22Rv1 (cell line): Measurements from ENCODE around the gene NLGN3.

ENCODE experiments used
- H3K27ac ChIP-seq: fragments of 450-650 bp; 2 replicates; pipeline ENCODE4 v1.5.1; 2017
- CTCF ChIP-seq: fragments of 450-650 bp; IDR thresholded peaks from 2 replicates; pipeline ENCODE4 v1.5.1; 2017; ENCODE audit warnings: mild to moderate bottlenecking
- ZFX ChIP-seq: fragments of 450-650 bp; IDR thresholded peaks from 2 replicates; pipeline ENCODE4 v1.6.1; 2017; ENCODE audit warnings: antibody characterized with exemption, borderline replicate concordance

NLGN3 gene

DNA sequence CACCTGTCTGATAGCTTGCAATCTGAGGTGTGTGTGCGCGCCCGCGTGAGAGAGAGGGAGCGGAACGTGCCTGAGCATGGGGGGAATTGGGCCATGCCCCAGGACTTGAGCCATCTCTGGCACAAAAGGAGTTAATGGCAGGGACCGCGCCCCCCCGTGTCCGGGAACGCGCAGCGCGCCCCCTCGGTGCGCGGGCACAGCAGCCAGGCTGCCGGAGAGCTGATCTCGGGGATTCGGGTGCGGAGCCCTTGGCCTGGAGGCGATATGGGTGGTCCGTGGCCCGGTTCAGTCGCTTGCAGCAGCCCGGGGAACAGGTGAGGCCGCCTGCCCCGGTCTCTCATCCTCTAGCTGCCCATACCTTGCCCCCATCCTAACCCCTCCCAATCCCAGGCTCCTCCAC, at the start of gene NLGN3:
NLGN3 (plus strand) TSS at position 191 of the 400 bp plus-strand sequence. CDS start 2,909 bp downstream, outside the sequence.
- peak within 1 kb of the TSS; percentile 53 for H3K27ac ChIP-seq
- TF ChIP-seq CTCF: no peak
- no peak for TF ChIP-seq ZFX

DNA sequence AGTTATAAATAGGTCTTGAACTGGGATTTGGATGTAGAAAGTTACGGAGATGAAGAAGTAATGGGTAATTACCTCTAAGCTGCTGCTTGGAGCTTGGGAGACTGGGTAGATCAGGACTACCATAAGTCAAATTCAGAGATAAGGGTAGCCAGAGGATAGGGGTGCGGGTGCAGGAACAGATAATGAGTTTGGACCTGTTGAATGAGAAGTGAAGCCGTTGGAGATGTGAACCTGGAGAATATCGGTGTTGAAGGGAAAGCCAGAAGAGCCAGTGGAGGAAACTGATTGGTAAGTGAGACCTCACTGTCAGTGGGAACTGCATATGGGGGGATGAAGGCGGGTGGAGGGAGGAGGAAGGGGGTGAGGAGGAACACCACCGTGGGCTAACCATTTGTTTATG, 49.6 kb upstream of the NLGN3 start:
- no peak for TF ChIP-seq CTCF
- no peak for TF ChIP-seq ZFX
- no peak overlapping the region for H3K27ac ChIP-seq

- H3K27ac ChIP-seq: no peak within 1 kb of the TSS
- TF ChIP-seq CTCF (no peak), ZFX (no peak)
These were observed 49.1 kb upstream of the NLGN3 start, which contains the start of gene FOXO4 for GRCh38 chrX:71095555-71095980. TSS of gene FOXO4 (plus strand) at chrX:71095851. CDS start at chrX:71096529, 678 bp downstream.

GRCh38 chrX:71095981-71096759, 48.5 kb upstream of the NLGN3 start:
- TF ChIP-seq ZFX: no peak
- TF ChIP-seq CTCF: no peak
- H3K27ac ChIP-seq: no peak overlapping the region

DNA sequence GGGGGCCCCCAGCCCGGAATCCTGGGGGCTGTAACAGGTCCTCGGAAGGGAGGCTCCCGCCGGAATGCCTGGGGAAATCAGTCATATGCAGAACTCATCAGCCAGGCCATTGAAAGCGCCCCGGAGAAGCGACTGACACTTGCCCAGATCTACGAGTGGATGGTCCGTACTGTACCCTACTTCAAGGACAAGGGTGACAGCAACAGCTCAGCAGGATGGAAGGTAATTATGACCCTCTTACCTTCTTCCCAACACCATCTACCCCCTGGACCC, 47.9 kb upstream of the NLGN3 start:
- no peak overlapping the region for H3K27ac ChIP-seq
- TF ChIP-seq ZFX: no peak
- TF ChIP-seq CTCF: no peak

DNA sequence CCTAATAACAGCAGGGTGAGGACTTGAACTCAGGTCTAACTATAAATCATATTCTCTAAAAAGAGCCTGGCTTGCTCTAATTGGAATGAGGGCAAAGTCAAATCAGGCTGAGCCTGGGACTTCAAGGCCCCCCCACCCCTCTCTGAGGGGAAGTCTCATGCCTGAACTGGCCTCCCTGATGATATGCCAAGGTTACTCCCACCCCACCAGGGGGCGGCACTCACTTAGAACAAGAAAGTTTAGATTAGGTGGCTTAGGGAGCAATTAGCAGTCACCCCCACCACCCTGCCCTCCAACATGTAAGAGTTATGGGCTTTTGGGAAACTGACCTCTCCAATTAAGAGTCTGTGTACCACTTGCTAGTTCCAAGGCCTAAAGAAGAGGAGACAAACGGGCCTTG, 46.3 kb upstream of the NLGN3 start:
- TF ChIP-seq CTCF (peak; percentile 39), ZFX (no peak)
- H3K27ac ChIP-seq: no peak overlapping the region

- TF ChIP-seq CTCF (no peak), ZFX (no peak)
- no peak overlapping the region for H3K27ac ChIP-seq
These were observed 45.6 kb upstream of the NLGN3 start for GRCh38 chrX:71098951-71099506.
